ENCODE results near the gene RBMX.
"Not testable (repeated sequence)": the region's sequence is repeated elsewhere in the genome, so short reads cannot be mapped to it uniquely, and the experiment has no call there.

The RBMX gene

GRCh38 chrX:136880452-136881013 lies at the start of gene RBMX:
Gene RBMX (minus strand): TSS chrX:136880725. CDS start chrX:136879427, 1,298 bp downstream.
- DNase-seq, result peak; percentile 85

DNA sequence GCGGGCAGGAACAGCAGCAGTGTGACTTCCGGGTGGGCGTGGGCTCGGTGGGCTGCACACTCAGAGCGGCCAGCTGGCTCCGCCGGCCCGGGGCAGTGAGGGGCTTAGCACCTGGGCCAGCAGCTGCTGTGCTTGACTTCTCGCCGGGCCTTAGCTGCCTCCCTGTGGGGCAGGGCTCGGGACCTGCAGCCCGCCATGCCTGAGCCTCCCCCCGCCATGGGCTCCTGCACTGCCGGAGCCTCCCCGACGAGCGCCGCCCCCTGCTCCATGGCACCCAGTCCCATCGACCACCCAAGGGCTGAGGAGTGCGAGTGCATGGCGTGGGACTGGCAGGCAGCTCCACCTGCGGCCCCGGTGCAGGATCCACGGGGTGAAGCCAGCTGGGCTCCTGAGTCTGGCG lies 40.9 kb upstream of the RBMX start:
- not testable (repeated sequence) for DNase-seq

GRCh38 chrX:136920001-136920400 lies 39.5 kb upstream of the RBMX start:
- no peak for DNase-seq

DNA sequence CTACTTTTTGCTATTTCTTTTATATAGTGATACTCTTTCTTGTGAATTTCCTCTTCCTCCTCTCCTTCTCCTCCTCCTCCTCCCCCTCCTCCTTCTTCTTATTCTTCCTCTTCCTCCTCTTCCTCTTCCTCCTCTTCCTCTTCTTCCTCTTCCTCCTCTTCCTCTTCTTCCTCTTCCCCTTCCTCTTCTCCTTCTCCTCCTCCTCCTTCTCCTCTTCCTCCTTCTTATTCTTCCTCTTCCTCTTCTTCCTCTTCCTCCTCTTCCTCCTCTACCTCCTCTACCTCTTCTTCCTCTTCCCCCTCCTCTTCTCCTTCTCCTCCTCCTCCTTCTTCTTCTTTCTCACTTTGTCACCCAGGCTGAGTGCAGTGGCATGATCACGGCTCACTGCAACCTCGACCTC lies 36.3 kb upstream of the RBMX start:
- no peak for DNase-seq

DNA sequence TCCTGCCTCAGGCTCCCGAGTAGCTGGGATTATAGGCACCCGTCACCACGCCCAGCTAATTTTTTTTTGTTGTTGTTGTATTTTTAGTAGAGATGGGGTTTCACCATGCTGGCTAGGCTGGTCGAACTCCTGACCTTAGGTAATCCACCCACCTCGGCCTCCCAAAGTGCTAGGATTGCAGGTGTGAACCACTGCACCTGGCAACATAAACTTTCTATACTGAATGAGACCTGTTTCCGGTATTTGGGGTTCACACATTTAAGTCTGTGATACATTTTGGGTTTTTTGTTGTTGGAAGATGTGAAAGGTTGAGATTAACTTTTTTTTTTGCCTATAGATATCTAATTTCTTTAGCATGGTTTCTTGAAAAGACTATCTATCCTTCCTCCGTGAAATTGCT lies 31.1 kb upstream of the RBMX start:
- DNase-seq, result not testable (repeated sequence)

DNA sequence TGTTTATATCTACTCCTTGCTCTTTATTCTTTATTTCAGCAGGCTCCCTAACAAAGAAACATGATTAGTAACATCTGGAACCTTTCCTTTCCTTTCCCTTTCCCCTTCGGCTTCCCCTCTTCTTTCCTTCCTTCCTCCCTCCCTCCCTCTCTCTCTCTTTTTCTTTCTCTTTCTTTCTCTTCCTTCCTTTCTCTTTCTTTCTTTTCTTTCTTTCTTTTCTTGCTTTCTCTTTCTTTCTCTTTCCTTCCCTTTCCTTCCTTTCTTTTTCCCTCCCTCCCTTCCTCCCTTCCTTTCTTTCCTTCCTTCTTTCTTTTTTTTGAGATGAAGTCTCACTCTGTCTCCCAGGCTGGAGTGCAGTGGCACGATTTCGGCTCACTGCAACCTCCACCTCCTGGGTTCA lies 30.7 kb upstream of the RBMX start:
- no peak for DNase-seq

DNA sequence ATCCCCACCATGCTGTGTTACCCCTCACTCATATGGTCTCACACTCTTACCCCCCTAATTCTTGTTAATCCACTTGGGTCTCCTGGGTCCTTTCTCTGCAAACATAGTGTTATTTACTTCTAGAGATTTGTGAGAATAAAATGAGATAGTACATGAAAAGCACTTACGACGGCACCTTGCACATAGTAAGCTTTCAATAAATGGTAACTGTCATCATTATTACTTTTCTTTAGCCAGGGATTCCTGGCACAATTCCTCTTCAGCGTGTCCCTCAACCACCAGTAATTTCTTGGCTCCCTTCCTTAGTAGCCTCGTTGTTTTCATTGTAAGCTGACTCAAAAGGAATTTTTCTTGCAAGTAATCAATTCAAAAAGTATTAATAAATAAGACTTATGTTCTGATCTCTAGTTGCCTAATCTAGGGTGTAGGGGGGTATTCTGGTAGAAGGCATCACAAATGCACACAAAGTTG lies 30.1 kb upstream of the RBMX start:
- no peak for DNase-seq

- DNase-seq, result peak; percentile 55
These were observed 29.4 kb upstream of the RBMX start for GRCh38 chrX:136909706-136910564.

DNA sequence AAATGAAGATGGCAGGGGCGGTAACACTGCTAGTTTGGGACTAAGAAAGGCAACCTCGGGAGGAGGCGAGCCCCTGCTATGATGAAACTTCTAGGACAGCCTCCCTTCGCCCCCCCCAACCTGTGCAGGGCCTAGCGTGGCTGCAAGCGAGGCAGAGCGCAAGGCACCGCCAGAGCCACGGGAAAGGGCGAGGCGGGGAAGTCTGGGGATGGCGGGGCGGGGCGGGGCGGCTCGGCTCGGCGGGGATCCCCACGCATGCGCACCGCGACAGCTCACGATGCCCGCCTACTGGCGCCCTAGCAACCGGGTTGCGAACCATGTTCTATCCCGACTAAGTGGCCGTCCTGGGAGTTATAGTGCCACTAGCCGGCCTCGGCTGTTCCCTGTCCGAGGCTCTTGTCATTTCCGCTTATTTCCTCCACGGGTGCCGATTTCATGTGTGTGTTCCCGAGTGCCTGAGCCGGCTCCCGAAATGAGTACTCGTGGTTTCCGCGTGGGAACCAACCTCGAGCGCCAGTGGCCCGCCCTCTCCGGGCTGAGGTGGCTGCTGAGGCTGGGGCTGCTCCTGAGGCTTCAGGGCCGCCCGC lies 28.7 kb upstream of the RBMX start:
- DNase-seq, result peak; percentile 70

DNA sequence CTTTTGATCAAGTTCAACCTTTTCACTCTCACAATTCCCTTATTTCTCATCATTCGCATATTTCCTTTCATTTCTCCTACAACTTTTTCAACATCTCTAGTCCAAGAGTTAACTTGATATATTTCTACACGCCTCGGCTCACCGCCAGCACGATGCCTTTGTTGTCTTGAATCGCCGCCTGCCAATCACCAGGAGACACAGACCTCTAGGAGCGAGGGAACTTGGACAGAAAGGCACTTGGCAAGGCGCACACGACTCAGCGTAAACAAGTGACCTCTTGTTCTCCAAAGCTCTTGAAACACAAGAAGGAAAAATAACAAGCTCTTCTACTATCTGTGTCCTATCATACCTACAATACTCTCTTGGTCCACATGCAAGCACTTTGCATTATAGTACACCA lies 27.1 kb upstream of the RBMX start:
- no peak for DNase-seq

- DNase-seq, result no peak
These were observed 26.5 kb upstream of the RBMX start for GRCh38 chrX:136906921-136907510.

DNA sequence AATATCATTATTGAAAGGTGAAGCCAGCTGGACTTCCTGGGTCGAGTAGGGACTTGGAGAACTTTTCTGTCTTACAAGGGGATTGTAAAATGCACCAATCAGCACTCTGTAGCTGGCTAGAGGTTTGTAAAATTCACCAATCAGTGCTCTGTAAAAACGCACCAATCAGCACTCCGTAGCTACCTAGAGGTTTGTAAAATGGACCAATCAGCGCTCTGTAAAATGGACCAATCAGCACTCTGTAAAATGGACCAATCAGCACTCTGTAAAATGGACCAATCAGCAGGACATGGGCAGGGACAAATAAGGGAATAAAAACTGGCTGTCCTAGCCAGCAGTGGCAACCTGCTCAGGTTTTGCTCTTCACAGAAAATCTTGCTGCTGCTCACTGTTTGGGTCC lies 23.5 kb upstream of the RBMX start:
- DNase-seq, result not testable (repeated sequence)

- DNase-seq, result not testable (repeated sequence)
These were observed 19.5 kb upstream of the RBMX start for GRCh38 chrX:136900071-136900470.

DNA sequence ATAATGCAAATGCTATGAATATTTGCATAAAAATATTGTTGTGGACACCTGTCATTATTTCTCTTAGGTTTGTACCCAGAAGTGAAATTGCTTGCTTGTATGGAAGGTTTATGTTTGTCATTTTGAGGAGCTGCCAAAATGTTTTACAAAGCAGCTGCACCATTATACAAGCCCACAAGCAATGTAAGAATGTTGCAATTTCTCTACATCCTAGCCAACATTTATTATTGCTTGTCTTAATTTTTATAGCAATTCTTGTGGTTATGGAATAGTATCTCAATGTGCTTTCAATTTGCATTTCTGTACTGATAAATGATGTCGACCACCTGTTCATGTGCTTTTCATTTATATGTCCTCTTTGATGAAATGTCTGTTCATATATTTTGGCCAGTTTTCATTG lies 18.7 kb upstream of the RBMX start:
- no peak for DNase-seq

DNA sequence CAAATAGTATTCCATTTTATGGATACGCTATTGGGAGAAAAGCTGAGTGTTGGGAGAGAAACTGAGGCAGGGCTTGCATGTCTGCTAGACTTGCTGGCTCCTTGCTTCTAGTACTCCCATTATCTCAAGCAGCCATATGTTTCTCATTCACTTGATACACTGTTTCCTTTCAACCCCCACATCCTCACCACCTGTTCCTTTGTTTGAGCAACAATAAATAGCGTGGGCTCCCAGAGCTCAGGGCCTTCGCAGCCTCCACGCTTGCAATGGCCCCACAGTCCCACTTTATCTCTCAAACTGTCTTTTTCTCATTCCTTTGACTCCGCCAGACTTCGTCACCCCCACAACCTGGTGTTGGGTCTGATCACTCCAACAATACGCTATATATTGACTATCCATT lies 18.2 kb upstream of the RBMX start:
- DNase-seq, result not testable (repeated sequence)

- no peak for DNase-seq
These were observed 15.8 kb upstream of the RBMX start for GRCh38 chrX:136896121-136896914.

DNA sequence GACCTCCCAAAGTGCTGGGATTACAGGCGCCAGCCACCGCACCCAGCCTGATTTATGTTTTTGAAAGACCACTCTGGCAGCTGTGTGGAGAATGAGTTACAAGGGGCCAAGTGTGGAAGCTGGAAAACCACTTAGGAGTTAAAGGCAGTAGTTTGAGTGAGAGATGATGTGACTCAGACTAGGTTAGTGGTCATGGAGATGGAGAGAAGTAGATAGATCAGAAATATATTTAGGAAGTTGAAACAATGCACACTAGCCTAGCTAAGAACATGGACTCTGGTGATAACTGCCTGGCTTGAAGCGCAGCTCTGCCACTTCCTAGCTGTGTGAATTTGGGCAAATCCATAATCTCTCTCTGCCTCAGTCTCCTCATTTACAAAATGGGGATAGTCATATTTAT lies 11.9 kb upstream of the RBMX start:
- no peak for DNase-seq

GRCh38 chrX:136890596-136890995 lies 10.1 kb upstream of the RBMX start:
- not testable (repeated sequence) for DNase-seq

GRCh38 chrX:136889269-136889668 lies 8.7 kb upstream of the RBMX start:
- no peak for DNase-seq

GRCh38 chrX:136880003-136880451 lies 498 bp downstream of the RBMX start:
- peak; percentile 18 for DNase-seq

GRCh38 chrX:136879001-136879687 lies 1.4 kb downstream of the RBMX start:
- DNase-seq, result no peak

DNA sequence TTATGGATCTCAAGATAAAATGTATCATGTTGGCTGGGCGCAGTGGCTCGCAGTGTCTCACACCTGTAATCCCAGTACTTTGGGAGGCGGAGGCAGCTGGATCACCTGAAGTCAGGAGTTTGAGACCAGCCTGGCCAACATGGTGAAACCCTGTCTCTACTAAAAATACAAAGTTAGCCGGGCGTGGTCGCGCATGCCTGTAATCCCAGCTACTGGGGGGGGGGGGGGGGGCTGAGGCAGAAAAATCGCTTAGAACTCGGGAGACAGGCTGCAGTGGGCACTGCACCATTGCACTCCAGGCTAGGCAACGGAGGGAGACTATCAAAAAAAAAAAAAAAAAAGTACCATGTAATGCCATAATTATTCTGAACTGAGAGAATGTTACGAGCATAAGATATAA lies 2.1 kb downstream of the RBMX start:
- no peak for DNase-seq

Data from stimulated activated naive CD4-positive, alpha-beta T cell treated with Interleukin-2 at 50 U/mL for 16 hours (primary cell).